Osteoblast (primary cell): Measurements from ENCODE around the gene SUGT1. TPM values are rescaled to one million over a fixed set of nuclear protein-coding genes. Genes with fewer than 3 reads are reported as not detected.

Experiments used
- DNase-seq: peaks from one replicate; pipeline ENCODE4 v3.0.0; 2011; ENCODE audit warnings: low spot score, mixed read lengths; ENCODE audit not compliant: insufficient read length; ENCODE audit errors: missing footprints
- H2AFZ ChIP-seq: 2 replicates; pipeline ENCODE4 v1.6.0; 2011; ENCODE audit warnings: mild to moderate bottlenecking, low read length
- H3K27ac ChIP-seq: 2 replicates; pipeline ENCODE4 v1.5.1; 2011; ENCODE audit warnings: mild to moderate bottlenecking, low read depth, low read length, moderate library complexity
- H3K27me3 ChIP-seq: 2 replicates; pipeline ENCODE4 v1.6.0; 2012; ENCODE audit warnings: mild to moderate bottlenecking, control low read depth, inconsistent platforms, low read length, moderate library complexity; ENCODE audit not compliant: insufficient read depth
- H3K36me3 ChIP-seq: 2 replicates; pipeline ENCODE4 v1.5.1; 2011; ENCODE audit warnings: mild to moderate bottlenecking, low read length, control low read depth, moderate library complexity; ENCODE audit not compliant: insufficient read depth
- H3K4me1 ChIP-seq: 2 replicates; pipeline ENCODE4 v1.5.1; 2011; ENCODE audit warnings: mild to moderate bottlenecking, low read length, control low read depth, moderate library complexity; ENCODE audit not compliant: insufficient read depth
- H3K4me2 ChIP-seq: 2 replicates; pipeline ENCODE4 v1.6.0; 2011; ENCODE audit warnings: mild to moderate bottlenecking, low read length; ENCODE audit not compliant: insufficient read depth
- H3K4me3 ChIP-seq: fragments of 200-600 bp; sonication (generic); 3 replicates; pipeline ENCODE4 v1.5.1; 2012; ENCODE audit warnings: mild to moderate bottlenecking, low read length, inconsistent platforms; ENCODE audit not compliant: insufficient read depth
- H3K79me2 ChIP-seq: 2 replicates; pipeline ENCODE4 v1.6.0; 2012; ENCODE audit warnings: mild to moderate bottlenecking, low read length, control low read depth, inconsistent platforms; ENCODE audit not compliant: insufficient read depth
- H3K9me3 ChIP-seq: 2 replicates; pipeline ENCODE4 v1.5.1; 2011; ENCODE audit warnings: low read depth, low read length, control low read depth
- H4K20me1 ChIP-seq: 2 replicates; pipeline ENCODE4 v1.6.0; 2012; ENCODE audit warnings: mild to moderate bottlenecking, low read length, control low read depth; ENCODE audit not compliant: insufficient read depth
- CTCF ChIP-seq: IDR thresholded peaks from 2 replicates; pipeline ENCODE4 v1.5.1; 2011; ENCODE audit warnings: mild to moderate bottlenecking, low read depth, low read length, moderate library complexity; ENCODE audit errors: extremely low read depth
- total RNA-seq: library from RNA; depleted of rRNA; stranded (reverse); fragments of >200 nt; gene quantifications from 2 replicates; pipeline ENCODE4 v1.2.3, GENCODE V29; 2012

Gene SUGT1
- total RNA-seq, 1 donor = 30.4 TPM

- Histone ChIP-seq H2AFZ (no peak overlapping the region), H3K36me3 (no peaks in the 10 kb centered on the region), H3K27me3 (no peaks in the 10 kb centered on the region), H3K9me3 (no peaks in the 10 kb centered on the region), H3K4me2 (no peak overlapping the region), H4K20me1 (no peaks in the 10 kb centered on the region), H3K4me3 (no peak overlapping the region), H3K4me1 (no peaks in the 10 kb centered on the region), H3K79me2 (no peaks in the 10 kb centered on the region), H3K27ac (no peak overlapping the region)
- no peak for TF ChIP-seq CTCF
- DNase-seq = no peak
Observed at GRCh38 chr13:52746141-52746540, 93.5 kb downstream of the SUGT1 start.

GRCh38 chr13:52749419-52749818, 96.8 kb downstream of the SUGT1 start:
- H3K4me1 ChIP-seq = no peaks in the 10 kb centered on the region
- H3K79me2 ChIP-seq = no peaks in the 10 kb centered on the region
- H3K27ac ChIP-seq = no peak overlapping the region
- DNase-seq = no peak
- H3K36me3 ChIP-seq = no peaks in the 10 kb centered on the region
- no peak overlapping the region for H3K4me2 ChIP-seq
- no peak overlapping the region for H2AFZ ChIP-seq
- H3K9me3 ChIP-seq = no peaks in the 10 kb centered on the region
- H3K4me3 ChIP-seq = no peak overlapping the region
- no peaks in the 10 kb centered on the region for H4K20me1 ChIP-seq
- no peak for TF ChIP-seq CTCF
- no peaks in the 10 kb centered on the region for H3K27me3 ChIP-seq

Other genes starting within 250 kb of the SUGT1 start
- gene THSD1, start 246.7 kb upstream of the SUGT1 start, total RNA-seq = 14.1 and 18.3 TPM in 2 replicates
- 35.8 and 40.7 TPM in 2 replicates for gene VPS36, start 202.2 kb upstream of the SUGT1 start, total RNA-seq
- gene CKAP2, start 197.4 kb upstream of the SUGT1 start, total RNA-seq = 15.9 and 17.1 TPM in 2 replicates
- 2.9 and 3.6 TPM in 2 replicates for gene HNRNPA1L2, start 10.4 kb upstream of the SUGT1 start, total RNA-seq
- not detected in 2 replicates for gene CNMD, start 87.0 kb downstream of the SUGT1 start, total RNA-seq
- not detected in 2 replicates for gene PCDH8, start 195.8 kb downstream of the SUGT1 start, total RNA-seq